GM06990 (cell line): ENCODE results near the gene OCA2.
A peak's percentile ranks its signal among the peaks of the same experiment; 100 is the strongest.

Experiments
- DNase-seq: peaks from one replicate; pipeline ENCODE4 v3.0.0-alpha.2; 2011; ENCODE audit not compliant: insufficient read length; ENCODE audit errors: extremely low read depth
- H3K27me3 ChIP-seq: replicated peaks from 2 replicates; pipeline ENCODE4 v1.6.0; 2011; ENCODE audit warnings: low read length; ENCODE audit not compliant: control insufficient read depth, insufficient read depth
- H3K36me3 ChIP-seq: 2 replicates; pipeline ENCODE4 v1.5.1; 2011; ENCODE audit warnings: low read length; ENCODE audit not compliant: control insufficient read depth, insufficient read depth
- H3K4me3 ChIP-seq: replicated peaks from 2 replicates; pipeline ENCODE4 v1.5.1; 2011; ENCODE audit warnings: low read depth, mild to moderate bottlenecking, control low read depth, low read length
- CTCF ChIP-seq: IDR thresholded peaks from 2 replicates; pipeline ENCODE4 v1.5.1; 2011; ENCODE audit warnings: low read length, control low read depth, mild to moderate bottlenecking, inconsistent platforms; ENCODE audit not compliant: insufficient read depth, poor library complexity, severe bottlenecking

The OCA2 gene

DNA sequence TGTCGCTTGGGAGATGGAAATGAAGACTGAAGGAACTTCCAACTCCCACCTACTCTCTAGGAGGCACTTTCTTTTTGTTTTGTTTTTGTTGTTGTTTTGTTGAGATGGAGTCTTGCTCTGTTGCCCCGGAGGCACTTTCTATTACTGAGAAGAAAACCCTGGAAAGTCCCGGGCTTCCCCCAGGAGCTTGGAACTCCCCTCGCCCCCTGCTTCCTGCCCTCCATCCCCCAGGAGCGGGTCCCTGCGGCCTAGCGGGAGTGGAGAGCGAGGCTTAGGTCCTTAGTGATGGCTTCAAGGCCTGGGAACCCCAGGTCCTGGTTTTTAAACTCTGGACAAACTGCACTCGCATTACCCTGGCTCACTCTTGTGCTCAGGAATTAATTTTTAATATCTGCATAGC lies 195.7 kb downstream of the OCA2 start:
- Histone ChIP-seq H3K36me3 (no peaks in the 10 kb centered on the region), H3K27me3 (no peaks in the 10 kb centered on the region), H3K4me3 (no peak overlapping the region)
- DNase-seq = peak; percentile 10
- TF ChIP-seq CTCF = no peak

GRCh38 chr15:27902680-27903385 lies 196.3 kb downstream of the OCA2 start:
- H3K36me3 ChIP-seq = no peaks in the 10 kb centered on the region
- DNase-seq = peak; percentile 9
- no peak overlapping the region for H3K4me3 ChIP-seq
- no peak for TF ChIP-seq CTCF
- no peaks in the 10 kb centered on the region for H3K27me3 ChIP-seq

- Histone ChIP-seq H3K27me3 (no peaks in the 10 kb centered on the region), H3K4me3 (no peak overlapping the region), H3K36me3 (no peaks in the 10 kb centered on the region)
- no peak for DNase-seq
- TF ChIP-seq CTCF = no peak
Measured at GRCh38 chr15:27899583-27900285, 199.4 kb downstream of the OCA2 start.

DNA sequence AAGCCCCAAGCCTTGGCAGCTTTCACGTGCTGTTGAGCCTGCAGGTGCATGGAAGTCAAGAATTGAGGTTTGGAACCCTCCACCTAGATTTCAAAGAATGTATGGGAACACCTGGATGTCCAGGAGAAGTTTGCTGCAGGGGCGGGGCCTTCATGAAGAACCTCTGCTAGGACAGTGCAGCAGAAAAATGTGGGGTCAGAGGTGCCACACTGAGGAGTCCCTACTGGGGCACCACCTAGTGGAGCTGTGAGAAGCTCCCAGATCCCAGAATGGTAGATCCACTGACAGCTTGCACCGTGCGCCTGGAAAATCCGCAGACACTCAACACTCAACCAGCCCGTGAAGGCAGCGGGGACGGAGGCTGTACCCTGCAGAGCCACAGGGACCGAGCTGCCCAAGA lies 201.6 kb downstream of the OCA2 start:
- Histone ChIP-seq H3K4me3 (no peak overlapping the region), H3K36me3 (no peaks in the 10 kb centered on the region), H3K27me3 (no peaks in the 10 kb centered on the region)
- no peak for DNase-seq
- TF ChIP-seq CTCF = no peak

DNA sequence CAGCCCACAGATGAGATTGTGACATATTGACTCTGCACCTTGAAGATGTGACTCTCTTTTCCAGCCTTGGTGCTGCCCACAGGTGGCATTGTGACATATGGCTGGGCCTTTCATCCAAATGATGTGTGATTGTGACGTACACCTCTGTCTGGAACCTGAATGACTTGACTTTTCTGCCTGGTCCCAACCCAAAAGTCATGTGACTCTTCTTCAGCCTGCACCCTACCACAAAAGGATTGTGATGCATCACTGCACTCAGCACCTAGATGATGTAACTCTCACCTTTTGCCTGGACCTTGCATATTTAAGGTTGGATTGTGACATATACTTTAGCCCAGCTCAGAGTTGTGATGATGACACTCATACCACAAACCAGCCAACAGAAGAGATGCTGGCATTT lies 204.5 kb downstream of the OCA2 start:
- H3K4me3 ChIP-seq = no peak overlapping the region
- H3K36me3 ChIP-seq = no peaks in the 10 kb centered on the region
- DNase-seq = no peak
- no peaks in the 10 kb centered on the region for H3K27me3 ChIP-seq
- no peak for TF ChIP-seq CTCF
